IMR-90 (cell line): ENCODE measurements around the gene MEF2B.
"Not testable (repeated sequence)": the region's sequence is repeated elsewhere in the genome, so short reads cannot be mapped to it uniquely, and the experiment has no call there.

Experiments used
- BHLHE40 ChIP-seq: fragments of 150-350 bp; IDR thresholded peaks from 2 replicates; pipeline ENCODE4 v1.6.1; 2016; ENCODE audit warnings: mild to moderate bottlenecking, low read depth, low read length
- CEBPB ChIP-seq: IDR thresholded peaks from 2 replicates; pipeline ENCODE4 v1.6.1; 2012; ENCODE audit warnings: low read depth, low read length, improper control_type of control experiment
- NFE2L2 ChIP-seq: fragments of 150-350 bp; IDR thresholded peaks from 2 replicates; pipeline ENCODE4 v1.6.1; 2016; ENCODE audit warnings: low read depth, mild to moderate bottlenecking, low read length
- RCOR1 ChIP-seq: IDR thresholded peaks from 2 replicates; pipeline ENCODE4 v1.6.1; 2012; ENCODE audit warnings: mild to moderate bottlenecking, low read length, improper control_type of control experiment; ENCODE audit not compliant: insufficient replicate concordance
- RFX5 ChIP-seq: IDR thresholded peaks from 2 replicates; pipeline ENCODE4 v1.8.0; 2012; ENCODE audit warnings: low read depth, mild to moderate bottlenecking, low read length, moderate library complexity
- USF2 ChIP-seq: fragments of 150-350 bp; IDR thresholded peaks from 2 replicates; pipeline ENCODE4 v1.6.1; 2017; ENCODE audit warnings: mild to moderate bottlenecking, antibody characterized with exemption, low read length, low read depth
- TF ChIP-seq, protein P1 (sequence below): conservative IDR thresholded peaks from 2 replicates; pipeline ENCODE4 v1.5.1; 2012; ENCODE audit warnings: mild to moderate bottlenecking, low read depth, low read length, improper control_type of control experiment

DNA sequence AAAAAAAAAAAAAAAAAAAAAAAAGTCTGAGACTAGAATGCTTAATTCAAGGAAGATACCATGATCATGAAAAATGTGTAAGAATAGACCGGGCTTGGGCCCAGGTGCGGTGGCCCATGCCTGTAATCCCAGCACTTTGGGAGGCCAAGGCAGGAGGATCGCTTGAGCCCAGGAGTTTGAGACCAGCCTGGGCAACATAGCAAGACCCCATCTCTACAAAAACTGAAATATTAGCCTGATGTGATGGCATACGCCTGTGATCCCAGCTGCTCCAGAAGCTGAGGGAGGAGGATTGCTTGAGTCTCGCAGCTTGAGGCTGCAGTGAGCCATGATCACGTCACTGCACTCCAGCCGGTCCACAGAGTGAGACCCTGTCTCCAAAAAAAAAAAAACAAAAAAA is 63.1 kb downstream of the MEF2B start:
- TF ChIP-seq BHLHE40, CEBPB, RFX5, RCOR1, USF2, NFE2L2: not testable (repeated sequence)
- TF ChIP-seq, protein P1, sequence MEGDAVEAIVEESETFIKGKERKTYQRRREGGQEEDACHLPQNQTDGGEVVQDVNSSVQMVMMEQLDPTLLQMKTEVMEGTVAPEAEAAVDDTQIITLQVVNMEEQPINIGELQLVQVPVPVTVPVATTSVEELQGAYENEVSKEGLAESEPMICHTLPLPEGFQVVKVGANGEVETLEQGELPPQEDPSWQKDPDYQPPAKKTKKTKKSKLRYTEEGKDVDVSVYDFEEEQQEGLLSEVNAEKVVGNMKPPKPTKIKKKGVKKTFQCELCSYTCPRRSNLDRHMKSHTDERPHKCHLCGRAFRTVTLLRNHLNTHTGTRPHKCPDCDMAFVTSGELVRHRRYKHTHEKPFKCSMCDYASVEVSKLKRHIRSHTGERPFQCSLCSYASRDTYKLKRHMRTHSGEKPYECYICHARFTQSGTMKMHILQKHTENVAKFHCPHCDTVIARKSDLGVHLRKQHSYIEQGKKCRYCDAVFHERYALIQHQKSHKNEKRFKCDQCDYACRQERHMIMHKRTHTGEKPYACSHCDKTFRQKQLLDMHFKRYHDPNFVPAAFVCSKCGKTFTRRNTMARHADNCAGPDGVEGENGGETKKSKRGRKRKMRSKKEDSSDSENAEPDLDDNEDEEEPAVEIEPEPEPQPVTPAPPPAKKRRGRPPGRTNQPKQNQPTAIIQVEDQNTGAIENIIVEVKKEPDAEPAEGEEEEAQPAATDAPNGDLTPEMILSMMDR: not testable (repeated sequence)
